Measurements from ENCODE around the gene SSC5D. TPM values are rescaled to one million over a fixed set of nuclear protein-coding genes. Genes with fewer than 3 reads are reported as not detected.
A peak's percentile ranks its signal among the peaks of the same experiment; 100 is the strongest.

Gene SSC5D
- total and polyA plus RNA-seq, 10 of the 15 experiments (the other 5 are each of a cell fraction or from before 2014, with no cell fraction given) = 0.03 to 0.13 (median 0.05) TPM; not detected in 4

- TF ChIP-seq FOXK2 (IDR thresholded peaks at IDR 0.05) (no peak), ZBTB11 (CRISPR knock-in tag; IDR thresholded peaks at IDR 0.05) (no peak), SRF (IDR thresholded peaks at IDR 0.05; ENCODE audit: low read depth in 2 of 2, low read length in 2 of 2) (0 out of 4 replicates have a peak, but pooled peaks of 1 of the 2 experiments have one; percentile 45), HDAC2 (IDR thresholded peaks at IDR 0.05) (no peak), ETV6 (conservative IDR thresholded peaks at IDR 0.05 in 1 of 2, IDR thresholded peaks at IDR 0.05 in 1 of 2; ENCODE audit: borderline replicate concordance in 1 of 2, low read depth in 1 of 2) (no peak), MAX (IDR thresholded peaks at IDR 0.05; ENCODE audit: low read depth, low read length) (no peak), ATF7 (IDR thresholded peaks at IDR 0.05; ENCODE audit: low read depth) (no peak), HCFC1 (IDR thresholded peaks at IDR 0.05; ENCODE audit: low read length) (peak; percentile 95), ATF2 (IDR thresholded peaks at IDR 0.05; ENCODE audit: low read length) (no peak), IRF5 (IDR thresholded peaks at IDR 0.05; ENCODE audit: borderline replicate concordance) (no peak), EP300 (IDR thresholded peaks at IDR 0.05; ENCODE audit: borderline replicate concordance in 1 of 2, control insufficient read depth in 1 of 2, low read depth in 2 of 2, low read length in 2 of 2) (no peak), SIX5 (IDR thresholded peaks at IDR 0.05; ENCODE audit: low read depth, low read length, severe bottlenecking) (peak; percentile 91), JUNB (IDR thresholded peaks at IDR 0.05) (no peak), HSF1 (IDR thresholded peaks at IDR 0.05; ENCODE audit: low read depth, low read length) (no peak), DPF2 (IDR thresholded peaks at IDR 0.05) (0 out of 2 replicates have a peak, but pooled peaks have one; percentile 35), ZNF274 (IDR thresholded peaks at IDR 0.05; ENCODE audit: insufficient read depth, insufficient read length) (no peak), KAT2A (conservative IDR thresholded peaks at IDR 0.05; ENCODE audit: control insufficient read depth, low read depth, low read length) (no peak), CBX3 (IDR thresholded peaks at IDR 0.05; ENCODE audit: borderline replicate concordance, low read depth) (no peak), CHD2 (IDR thresholded peaks at IDR 0.05; ENCODE audit: borderline replicate concordance, low read depth, low read length) (peak; percentile 94)
- TF ChIP-seq, protein P1, sequence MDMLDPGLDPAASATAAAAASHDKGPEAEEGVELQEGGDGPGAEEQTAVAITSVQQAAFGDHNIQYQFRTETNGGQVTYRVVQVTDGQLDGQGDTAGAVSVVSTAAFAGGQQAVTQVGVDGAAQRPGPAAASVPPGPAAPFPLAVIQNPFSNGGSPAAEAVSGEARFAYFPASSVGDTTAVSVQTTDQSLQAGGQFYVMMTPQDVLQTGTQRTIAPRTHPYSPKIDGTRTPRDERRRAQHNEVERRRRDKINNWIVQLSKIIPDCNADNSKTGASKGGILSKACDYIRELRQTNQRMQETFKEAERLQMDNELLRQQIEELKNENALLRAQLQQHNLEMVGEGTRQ (IDR thresholded peaks at IDR 0.05; ENCODE audit: borderline replicate concordance, low read depth, low read length) = no peak
These were observed 12.0 kb upstream of the SSC5D start, which contains the start of gene ZNF628 (continued) for GRCh38 chr19:55476100-55476775.

Data from GM12878 (cell line).